22Rv1 (cell line): ENCODE results near the gene SPEG.

Source experiments
- H3K27ac ChIP-seq: fragments of 450-650 bp; 2 replicates; pipeline ENCODE4 v1.5.1; 2017
- ZFX ChIP-seq: fragments of 450-650 bp; IDR thresholded peaks from 2 replicates; pipeline ENCODE4 v1.6.1; 2017; ENCODE audit warnings: antibody characterized with exemption, borderline replicate concordance
- TF ChIP-seq, protein P1 (sequence below): fragments of 450-650 bp; IDR thresholded peaks from 2 replicates; pipeline ENCODE4 v1.5.1; 2017; ENCODE audit warnings: mild to moderate bottlenecking

The SPEG gene

GRCh38 chr2:219519526-219519916 lies 84.9 kb downstream of the SPEG start:
- no peak overlapping the region for H3K27ac ChIP-seq
- TF ChIP-seq ZFX, result no peak
- TF ChIP-seq, protein P1, sequence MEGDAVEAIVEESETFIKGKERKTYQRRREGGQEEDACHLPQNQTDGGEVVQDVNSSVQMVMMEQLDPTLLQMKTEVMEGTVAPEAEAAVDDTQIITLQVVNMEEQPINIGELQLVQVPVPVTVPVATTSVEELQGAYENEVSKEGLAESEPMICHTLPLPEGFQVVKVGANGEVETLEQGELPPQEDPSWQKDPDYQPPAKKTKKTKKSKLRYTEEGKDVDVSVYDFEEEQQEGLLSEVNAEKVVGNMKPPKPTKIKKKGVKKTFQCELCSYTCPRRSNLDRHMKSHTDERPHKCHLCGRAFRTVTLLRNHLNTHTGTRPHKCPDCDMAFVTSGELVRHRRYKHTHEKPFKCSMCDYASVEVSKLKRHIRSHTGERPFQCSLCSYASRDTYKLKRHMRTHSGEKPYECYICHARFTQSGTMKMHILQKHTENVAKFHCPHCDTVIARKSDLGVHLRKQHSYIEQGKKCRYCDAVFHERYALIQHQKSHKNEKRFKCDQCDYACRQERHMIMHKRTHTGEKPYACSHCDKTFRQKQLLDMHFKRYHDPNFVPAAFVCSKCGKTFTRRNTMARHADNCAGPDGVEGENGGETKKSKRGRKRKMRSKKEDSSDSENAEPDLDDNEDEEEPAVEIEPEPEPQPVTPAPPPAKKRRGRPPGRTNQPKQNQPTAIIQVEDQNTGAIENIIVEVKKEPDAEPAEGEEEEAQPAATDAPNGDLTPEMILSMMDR, result no peak

- no peak overlapping the region for H3K27ac ChIP-seq
- no peak for TF ChIP-seq ZFX
- TF ChIP-seq, protein P1, result no peak
Measured at GRCh38 chr2:219520079-219520478, 85.4 kb downstream of the SPEG start.

GRCh38 chr2:219521066-219521880 lies 86.6 kb downstream of the SPEG start:
- TF ChIP-seq, protein P1, result peak; percentile 80
- TF ChIP-seq ZFX, result no peak
- no peak overlapping the region for H3K27ac ChIP-seq

GRCh38 chr2:219522111-219523030 lies 87.7 kb downstream of the SPEG start:
- no peak overlapping the region for H3K27ac ChIP-seq
- TF ChIP-seq ZFX, result no peak
- TF ChIP-seq, protein P1, result peak; percentile 6; the same call in 1 of the 2 replicates

DNA sequence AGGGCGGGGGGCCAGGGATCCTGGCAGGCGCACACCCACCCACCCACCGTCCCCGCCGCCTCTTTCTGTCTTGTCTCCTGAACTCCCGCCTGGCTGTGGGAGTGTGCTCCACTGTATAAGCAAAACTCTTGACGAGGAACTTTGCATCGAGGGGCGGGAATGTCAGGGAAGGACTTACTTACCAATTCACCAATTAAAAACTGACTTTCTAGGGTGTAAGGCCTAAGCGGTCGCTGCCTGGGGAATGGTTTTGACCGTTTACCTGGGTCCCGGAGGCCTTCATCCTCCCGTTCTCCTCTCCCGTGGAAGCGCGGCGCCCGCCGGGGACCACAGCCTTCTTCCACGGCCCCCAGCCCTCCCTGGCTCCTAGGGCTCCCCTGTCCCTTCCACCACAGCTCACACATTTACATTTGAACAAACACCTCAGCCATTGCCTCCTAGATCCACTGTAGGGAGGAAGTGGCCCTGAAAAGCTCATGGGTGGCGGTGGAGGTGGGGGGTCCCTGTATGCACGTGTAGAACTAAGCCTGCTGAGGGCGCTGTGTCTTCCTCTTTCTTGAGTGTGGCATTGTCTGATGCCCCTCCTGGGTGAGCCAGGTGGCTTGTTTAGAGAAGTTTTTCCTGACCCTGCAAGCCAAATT lies 88.5 kb downstream of the SPEG start:
- TF ChIP-seq, protein P1, result no peak
- no peak for TF ChIP-seq ZFX
- H3K27ac ChIP-seq, result no peak overlapping the region

DNA sequence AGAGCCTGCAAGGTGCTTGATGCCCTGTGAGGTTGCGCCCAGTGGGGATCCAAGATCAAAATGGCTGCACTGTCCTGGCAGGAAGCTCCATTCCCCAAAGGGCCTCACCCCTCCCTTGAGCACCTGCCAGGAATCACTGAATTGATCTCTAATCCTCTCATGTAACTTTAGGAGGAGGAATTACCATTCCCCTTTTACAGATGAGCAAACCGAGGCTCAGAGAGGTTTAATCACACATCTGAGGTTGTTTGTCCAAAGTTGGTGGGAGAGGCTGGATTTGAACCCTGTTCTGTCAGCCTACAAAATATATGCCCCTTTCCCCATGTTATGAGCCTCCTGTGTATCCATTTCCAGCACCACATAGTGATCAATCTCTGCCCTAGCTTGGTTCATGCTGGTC lies 90.2 kb downstream of the SPEG start:
- TF ChIP-seq ZFX, result no peak
- TF ChIP-seq, protein P1, result no peak
- H3K27ac ChIP-seq, result no peak overlapping the region
